GM18909 (cell line): ENCODE data around the gene SLC6A4.
"Not testable (repeated sequence)": the region's sequence is repeated elsewhere in the genome, so short reads cannot be mapped to it uniquely, and the experiment has no call there.

ENCODE experiments used
- ATAC-seq: cut with Tn5 transposase; IDR thresholded peaks from one replicate; pipeline ENCODE4 v1.9.1; 2021; ENCODE audit warnings: mild to moderate bottlenecking; ENCODE audit not compliant: unreplicated experiment, poor library complexity

SLC6A4 gene

DNA sequence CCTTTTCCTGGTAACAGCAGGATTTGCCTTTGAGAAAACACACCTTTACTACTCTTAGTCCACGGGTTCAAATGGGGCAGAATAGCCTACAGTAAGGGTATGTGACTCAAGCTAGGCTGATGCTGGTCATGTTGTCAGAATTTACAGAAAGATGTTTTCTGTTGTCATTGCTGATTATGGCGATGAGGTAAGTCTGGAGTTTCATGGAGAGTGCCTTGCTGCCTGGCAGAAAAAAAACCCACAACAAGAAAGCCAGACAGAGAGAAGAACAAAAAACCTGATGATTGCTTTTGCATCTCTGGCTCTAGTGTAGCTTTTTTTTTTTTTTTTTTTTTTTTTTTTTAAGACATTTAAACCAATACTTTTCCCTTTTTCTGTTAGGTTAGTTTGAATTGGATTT, 47.9 kb downstream of the SLC6A4 start:
- ATAC-seq: no peak

DNA sequence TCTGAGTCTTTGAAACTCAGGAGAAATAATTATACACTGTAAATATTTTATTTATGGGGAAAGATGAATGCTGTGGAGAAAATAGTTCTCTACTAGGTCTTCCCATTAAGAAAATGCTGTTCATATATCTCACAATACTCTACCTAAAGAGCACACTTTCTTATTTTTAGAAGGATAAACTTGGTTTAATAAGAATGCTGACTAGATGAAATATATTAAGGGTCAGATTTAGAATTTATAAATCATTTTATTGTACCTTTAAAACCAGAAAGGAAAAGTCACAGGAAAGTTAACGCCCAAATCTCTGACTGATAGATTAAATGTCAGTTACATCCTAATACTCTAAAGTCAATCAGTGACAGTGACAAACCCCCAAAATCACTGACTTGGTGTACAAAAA, 48.7 kb downstream of the SLC6A4 start:
- ATAC-seq: no peak

DNA sequence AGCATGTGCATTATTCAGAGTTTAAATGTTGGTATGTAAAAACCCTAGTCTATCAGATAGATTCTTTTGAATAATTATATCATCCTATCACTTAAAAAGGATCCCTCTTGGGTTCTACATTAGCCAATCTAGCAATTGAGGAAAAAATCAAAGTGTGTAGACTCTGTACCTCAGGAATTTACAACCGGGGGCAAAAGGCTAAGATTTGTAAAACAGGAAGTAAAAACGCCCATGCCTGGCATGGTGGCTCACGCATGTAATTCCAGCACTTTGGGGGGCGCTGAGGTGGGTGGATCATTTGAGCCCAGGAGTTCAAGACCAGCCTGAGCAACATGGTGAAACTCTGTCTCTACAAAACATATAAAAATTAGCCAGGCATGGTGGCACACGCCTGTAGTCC, 58.6 kb downstream of the SLC6A4 start:
- ATAC-seq: no peak

GRCh38 chr17:30174556-30174955, 60.9 kb downstream of the SLC6A4 start:
- ATAC-seq: no peak

DNA sequence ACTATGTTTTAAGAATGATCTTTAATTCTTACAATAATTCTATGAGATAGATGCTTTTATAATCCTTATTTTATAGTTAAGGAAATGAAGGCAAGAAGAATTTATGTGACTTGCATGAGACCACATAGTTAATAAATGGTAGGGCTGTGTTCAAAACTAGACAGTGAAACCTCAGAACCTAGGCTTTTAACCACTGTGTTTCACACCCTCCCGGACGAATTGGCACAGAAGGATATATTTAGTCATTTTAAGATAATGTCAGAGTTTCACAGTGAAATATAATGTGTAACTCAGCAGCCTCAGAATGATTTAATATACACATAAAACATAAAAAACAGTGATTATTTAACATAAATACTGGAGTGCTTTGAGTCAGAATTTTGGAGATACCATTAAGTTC, 61.8 kb downstream of the SLC6A4 start:
- ATAC-seq: peak; percentile 74

DNA sequence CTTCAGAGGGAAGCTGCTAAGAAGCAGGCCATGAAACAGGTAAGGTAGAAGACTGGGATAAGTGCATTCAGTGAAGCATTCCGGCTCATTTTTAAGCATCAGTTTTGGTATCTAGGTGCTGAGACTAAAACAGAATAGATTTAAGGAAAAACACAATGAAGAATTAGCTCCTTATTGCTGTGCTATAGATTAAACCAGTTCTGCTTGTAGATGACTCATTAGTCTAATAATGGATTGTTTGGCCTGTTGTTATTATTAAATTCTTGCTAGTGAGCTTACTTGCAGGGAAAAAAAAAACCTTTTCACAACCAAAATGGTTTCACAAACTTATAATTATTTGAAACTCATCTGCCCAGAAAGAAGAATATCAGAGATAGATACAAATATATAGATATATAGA, 62.9 kb downstream of the SLC6A4 start:
- no peak for ATAC-seq

DNA sequence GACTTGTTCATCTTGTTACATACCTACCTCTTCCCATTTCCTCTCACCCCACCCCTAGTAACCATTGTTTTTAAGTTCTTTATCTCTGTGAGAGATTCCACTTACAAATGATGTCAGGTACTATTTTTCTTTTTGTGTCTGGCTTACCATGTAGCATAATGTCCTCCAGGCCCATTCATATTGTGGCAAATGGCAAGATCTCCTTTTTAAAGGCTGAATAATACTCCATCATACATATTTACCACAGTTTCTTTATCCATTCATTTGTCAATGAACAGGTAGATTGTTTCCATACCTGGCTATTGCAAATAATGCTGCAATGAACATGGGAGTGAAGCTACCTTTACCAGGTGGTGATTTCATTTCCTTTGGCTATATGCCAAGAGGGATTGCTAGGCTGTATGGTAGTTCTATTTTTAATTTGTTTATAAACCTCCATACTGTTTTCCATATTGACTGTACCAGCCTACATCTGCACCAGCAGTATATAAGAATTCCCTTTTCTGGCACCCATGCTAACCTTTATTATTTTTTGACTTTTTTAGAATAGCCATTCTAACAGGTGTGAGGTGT, 65.0 kb downstream of the SLC6A4 start:
- ATAC-seq: no peak

DNA sequence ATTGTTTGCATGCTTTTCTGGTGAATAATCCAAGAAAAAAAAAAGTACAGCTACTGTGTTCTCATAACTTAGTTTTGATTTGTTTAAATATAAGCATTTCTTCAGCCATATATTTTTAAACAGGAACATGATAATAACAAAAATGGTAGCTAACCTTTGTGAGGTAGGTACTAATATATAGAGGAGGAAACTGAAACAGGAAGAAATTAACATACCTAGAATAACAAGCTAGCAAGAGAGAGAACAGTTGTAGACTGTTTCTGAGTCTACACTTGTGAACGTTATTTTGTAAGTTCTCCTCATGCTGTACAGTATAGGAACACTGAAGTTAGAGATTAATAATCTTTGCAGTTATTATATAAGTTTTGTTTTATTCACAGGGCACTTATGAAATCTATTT, 69.5 kb downstream of the SLC6A4 start:
- no peak for ATAC-seq

GRCh38 chr17:30165147-30165546, 70.3 kb downstream of the SLC6A4 start:
- no peak for ATAC-seq

DNA sequence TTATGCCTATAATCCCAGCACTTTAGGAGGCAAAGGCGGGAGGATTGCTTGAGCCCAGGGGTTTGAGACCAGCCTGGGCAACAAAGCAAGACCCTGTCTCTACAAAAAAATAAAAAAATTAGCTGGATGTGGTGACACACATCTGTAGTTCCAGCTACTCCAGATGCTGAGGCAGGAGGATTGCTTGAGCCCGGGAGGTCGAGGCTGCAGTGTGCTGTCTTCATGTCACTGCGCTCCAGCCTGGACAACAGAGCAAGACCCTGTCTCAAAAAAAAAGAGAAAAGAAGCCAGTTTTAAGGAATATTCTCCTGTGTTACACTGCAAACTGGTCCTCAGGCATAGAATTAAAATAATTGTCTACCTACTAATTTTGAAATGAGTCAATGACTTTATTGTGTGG, 71.0 kb downstream of the SLC6A4 start:
- ATAC-seq: no peak

DNA sequence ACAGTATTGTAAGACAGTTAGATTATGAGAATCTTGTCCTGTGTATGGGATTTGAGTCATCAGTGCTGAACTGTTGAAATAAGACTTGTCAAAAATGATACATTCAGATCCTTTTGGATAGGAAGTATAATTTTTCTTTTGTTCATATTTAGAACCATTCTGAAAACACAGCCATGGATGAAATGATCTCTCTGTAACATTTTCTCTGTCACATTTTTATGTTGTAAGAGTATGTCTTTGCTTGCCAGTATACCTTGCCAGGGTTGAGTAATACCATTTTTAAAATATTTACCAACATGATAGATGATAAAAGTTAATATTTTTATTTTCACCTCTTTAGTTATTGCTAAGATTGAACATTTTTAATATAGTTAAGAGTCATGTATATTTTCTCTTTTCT, 73.9 kb downstream of the SLC6A4 start:
- ATAC-seq: no peak

DNA sequence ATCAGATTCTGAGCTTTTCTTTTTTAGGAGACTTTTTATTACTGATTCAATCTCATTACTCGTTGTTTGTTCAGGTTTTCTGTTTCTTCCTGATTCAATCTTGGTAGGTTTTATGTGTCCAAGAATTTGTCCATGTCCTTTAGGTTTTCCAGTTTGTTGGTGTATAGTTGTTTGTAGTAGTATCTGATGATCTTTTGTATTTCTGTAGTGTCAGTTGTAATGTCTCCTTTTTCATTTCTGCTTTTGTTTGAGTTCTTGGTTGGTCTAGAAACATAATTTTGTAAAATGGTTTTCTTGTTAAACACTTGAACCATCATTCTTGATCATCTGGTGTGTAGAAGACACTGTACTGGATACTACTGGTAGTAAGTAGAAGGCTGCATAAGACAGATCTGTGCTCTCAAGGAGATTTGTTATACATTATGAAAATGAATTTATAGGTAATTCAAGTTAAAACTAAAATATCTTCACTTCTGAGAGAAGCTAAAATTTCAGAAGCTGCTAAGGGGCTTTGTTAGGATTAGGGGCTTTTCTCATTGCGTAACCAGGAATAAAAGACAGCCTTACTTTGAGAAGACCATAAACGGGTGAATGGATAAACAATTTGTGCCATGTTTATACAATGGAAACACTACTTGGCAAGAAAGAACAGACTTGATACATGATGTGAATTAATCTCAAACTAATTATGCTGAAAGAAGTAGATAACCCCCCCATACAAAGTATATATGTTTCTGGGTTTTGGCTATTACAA, 74.9 kb downstream of the SLC6A4 start:
- no peak for ATAC-seq

- ATAC-seq: no peak
Observed at GRCh38 chr17:30158896-30159625, 76.4 kb downstream of the SLC6A4 start.

DNA sequence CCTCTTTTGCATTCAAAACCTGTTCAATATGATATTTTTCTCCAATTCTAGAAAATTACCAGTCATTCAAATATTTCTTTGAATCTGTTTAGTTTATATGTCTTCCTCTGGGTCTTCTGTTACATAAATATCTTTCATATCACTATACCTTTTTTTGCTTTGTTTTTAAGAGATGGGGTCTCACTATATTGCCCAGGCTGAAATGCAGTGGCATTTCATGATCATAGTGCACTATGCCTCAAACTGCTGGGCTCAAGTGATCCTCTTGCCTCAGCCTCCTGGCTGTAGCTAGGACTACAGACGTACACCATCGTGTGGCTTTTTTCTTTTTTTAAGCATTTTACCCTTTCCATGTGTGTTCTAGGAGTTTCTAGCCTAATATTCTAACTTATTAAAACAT, 80.1 kb downstream of the SLC6A4 start:
- ATAC-seq: no peak

DNA sequence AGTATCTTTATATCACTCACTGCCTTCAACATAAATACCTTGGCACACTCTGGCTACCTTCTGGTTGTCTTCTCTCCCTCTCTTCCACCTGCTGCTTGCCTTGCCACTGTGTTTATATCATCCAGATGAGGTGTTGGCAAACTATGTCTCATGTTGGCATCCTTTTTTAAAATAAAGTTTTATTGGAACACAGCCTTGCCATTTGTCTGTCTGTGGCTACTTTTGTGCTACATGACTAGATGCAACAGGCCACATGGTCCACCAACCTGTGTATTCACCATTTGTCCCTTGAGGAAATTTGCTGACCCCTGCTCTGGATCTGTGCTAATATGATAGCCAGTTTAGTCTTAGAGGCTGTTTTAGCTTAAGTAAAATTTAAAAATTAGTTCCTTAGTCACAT, 82.0 kb downstream of the SLC6A4 start:
- no peak for ATAC-seq

GRCh38 chr17:30151471-30151870, 84.0 kb downstream of the SLC6A4 start:
- no peak for ATAC-seq

GRCh38 chr17:30148376-30148775, 87.1 kb downstream of the SLC6A4 start:
- no peak for ATAC-seq

GRCh38 chr17:30147860-30148259, 87.6 kb downstream of the SLC6A4 start:
- not testable (repeated sequence) for ATAC-seq
